Stimulated activated CD4-positive, alpha-beta T cell treated with anti-CD3 and anti-CD28 coated beads, Interleukin-15, amount 100 ng/mL, for 1 hour (primary cell): ENCODE results near the gene BCAS3.

Experiments
- DNase-seq, 2 donors: peaks; one replicate each; pipeline ENCODE4 v3.0.0-alpha.2; 2020; ENCODE audit warnings: low read depth in 1 of 2, low spot score in 1 of 2

Gene BCAS3

GRCh38 chr17:61307905-61308886 is 630.5 kb downstream of the BCAS3 start:
- no peak for DNase-seq

- DNase-seq = no peak
Observed at GRCh38 chr17:61309362-61310256, 632.0 kb downstream of the BCAS3 start.

- DNase-seq = no peak
Observed at GRCh38 chr17:61310590-61310989, 632.9 kb downstream of the BCAS3 start.

GRCh38 chr17:61312406-61313295 is 635.0 kb downstream of the BCAS3 start:
- DNase-seq = no peak

GRCh38 chr17:61313461-61314326 is 636.0 kb downstream of the BCAS3 start:
- no peak for DNase-seq

GRCh38 chr17:61314368-61315078 is 636.9 kb downstream of the BCAS3 start:
- no peak for DNase-seq

GRCh38 chr17:61316633-61317032 is 639.0 kb downstream of the BCAS3 start:
- no peak for DNase-seq

GRCh38 chr17:61317779-61318178 is 640.1 kb downstream of the BCAS3 start:
- no peak for DNase-seq

- no peak for DNase-seq
Observed at GRCh38 chr17:61318684-61319098, 641.0 kb downstream of the BCAS3 start.

- no peak for DNase-seq
Observed at GRCh38 chr17:61321344-61321743, 643.7 kb downstream of the BCAS3 start.

- DNase-seq = no peak
Observed at GRCh38 chr17:61322325-61323002, 644.8 kb downstream of the BCAS3 start.

- DNase-seq = no peak
Observed at GRCh38 chr17:61323003-61323908, 645.6 kb downstream of the BCAS3 start.

- no peak for DNase-seq
Observed at GRCh38 chr17:61323909-61324868, 646.5 kb downstream of the BCAS3 start.

GRCh38 chr17:61324950-61325349 is 647.3 kb downstream of the BCAS3 start:
- no peak for DNase-seq

GRCh38 chr17:61325382-61326073 is 647.9 kb downstream of the BCAS3 start:
- no peak for DNase-seq

GRCh38 chr17:61326330-61326729 is 648.7 kb downstream of the BCAS3 start:
- no peak for DNase-seq
